SH-SY5Y (cell line): ENCODE results near the gene TMIGD1.

Experiments
- GATA2 ChIP-seq: IDR thresholded peaks from 2 replicates; pipeline ENCODE4 v1.6.1; 2011; ENCODE audit warnings: mild to moderate bottlenecking, low read depth, low read length
- GATA3 ChIP-seq: IDR thresholded peaks from 2 replicates; pipeline ENCODE4 v1.6.1; 2011; ENCODE audit warnings: low read depth, mild to moderate bottlenecking, low read length, moderate library complexity

DNA sequence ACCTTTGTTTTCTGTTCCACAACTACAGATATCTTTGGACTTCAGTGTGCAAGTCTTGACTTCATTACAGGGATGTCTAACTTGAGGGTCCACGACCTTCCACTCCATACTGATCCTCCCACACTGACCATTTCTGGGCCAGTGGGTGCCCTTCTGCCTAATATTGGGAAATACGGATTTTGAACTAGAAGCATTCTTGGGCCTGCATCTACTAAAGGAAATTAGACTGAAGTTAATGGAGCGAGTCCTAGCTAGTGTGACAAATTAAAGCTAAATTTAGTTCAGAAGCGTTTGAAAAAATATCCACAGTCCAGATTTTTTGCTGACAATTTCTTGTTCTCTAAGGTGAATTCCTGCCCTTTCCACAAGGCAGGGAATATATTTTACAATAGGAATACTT lies 9.9 kb upstream of the TMIGD1 start:
- TF ChIP-seq GATA3 (no peak), GATA2 (no peak)
